Neural progenitor cell (in vitro differentiated cells): ENCODE results near the gene LAMA2.

Experiments used
- EZH2 ChIP-seq: fragments of 200-600 bp; sonication (generic); IDR thresholded peaks from 2 replicates; pipeline ENCODE4 v1.6.1; 2017; ENCODE audit warnings: antibody characterized with exemption, mild to moderate bottlenecking, moderate library complexity
- TF ChIP-seq, protein P1 (sequence below): fragments of 200-600 bp; sonication (generic); IDR thresholded peaks from 2 replicates; pipeline ENCODE4 v1.5.1; 2017; ENCODE audit warnings: antibody characterized with exemption, mild to moderate bottlenecking

DNA sequence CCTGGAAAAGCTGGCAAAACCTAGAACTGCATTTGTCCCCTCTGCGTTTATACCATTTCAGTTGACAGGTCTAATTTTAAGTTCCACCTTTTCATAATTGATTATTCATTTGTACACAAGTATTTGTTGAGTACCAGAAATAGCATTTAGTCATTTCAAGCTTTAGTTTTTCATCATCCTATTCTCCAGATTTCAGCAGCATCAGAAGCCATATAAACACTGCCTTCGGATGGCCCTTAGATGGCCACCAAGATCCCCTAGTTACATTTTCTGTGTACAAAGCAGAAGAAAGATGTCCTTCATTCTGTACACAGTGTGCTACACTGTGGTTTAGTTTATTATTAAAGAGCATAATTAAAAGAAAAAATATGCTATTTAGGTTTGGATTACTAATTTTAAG, 131.4 kb downstream of the LAMA2 start:
- TF ChIP-seq, protein P1, sequence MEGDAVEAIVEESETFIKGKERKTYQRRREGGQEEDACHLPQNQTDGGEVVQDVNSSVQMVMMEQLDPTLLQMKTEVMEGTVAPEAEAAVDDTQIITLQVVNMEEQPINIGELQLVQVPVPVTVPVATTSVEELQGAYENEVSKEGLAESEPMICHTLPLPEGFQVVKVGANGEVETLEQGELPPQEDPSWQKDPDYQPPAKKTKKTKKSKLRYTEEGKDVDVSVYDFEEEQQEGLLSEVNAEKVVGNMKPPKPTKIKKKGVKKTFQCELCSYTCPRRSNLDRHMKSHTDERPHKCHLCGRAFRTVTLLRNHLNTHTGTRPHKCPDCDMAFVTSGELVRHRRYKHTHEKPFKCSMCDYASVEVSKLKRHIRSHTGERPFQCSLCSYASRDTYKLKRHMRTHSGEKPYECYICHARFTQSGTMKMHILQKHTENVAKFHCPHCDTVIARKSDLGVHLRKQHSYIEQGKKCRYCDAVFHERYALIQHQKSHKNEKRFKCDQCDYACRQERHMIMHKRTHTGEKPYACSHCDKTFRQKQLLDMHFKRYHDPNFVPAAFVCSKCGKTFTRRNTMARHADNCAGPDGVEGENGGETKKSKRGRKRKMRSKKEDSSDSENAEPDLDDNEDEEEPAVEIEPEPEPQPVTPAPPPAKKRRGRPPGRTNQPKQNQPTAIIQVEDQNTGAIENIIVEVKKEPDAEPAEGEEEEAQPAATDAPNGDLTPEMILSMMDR = no peak
- no peak for TF ChIP-seq EZH2
